Suppressor macrophage (primary cell): Measurements from ENCODE around the gene PPIL4.
"Not testable (repeated sequence)": the region's sequence is repeated elsewhere in the genome, so short reads cannot be mapped to it uniquely, and the experiment has no call there.

Experiments
- DNase-seq, 4 experiments: peaks; one replicate each; pipeline ENCODE4 v3.0.0-alpha.2; 2020 to 2022

PPIL4 gene

DNA sequence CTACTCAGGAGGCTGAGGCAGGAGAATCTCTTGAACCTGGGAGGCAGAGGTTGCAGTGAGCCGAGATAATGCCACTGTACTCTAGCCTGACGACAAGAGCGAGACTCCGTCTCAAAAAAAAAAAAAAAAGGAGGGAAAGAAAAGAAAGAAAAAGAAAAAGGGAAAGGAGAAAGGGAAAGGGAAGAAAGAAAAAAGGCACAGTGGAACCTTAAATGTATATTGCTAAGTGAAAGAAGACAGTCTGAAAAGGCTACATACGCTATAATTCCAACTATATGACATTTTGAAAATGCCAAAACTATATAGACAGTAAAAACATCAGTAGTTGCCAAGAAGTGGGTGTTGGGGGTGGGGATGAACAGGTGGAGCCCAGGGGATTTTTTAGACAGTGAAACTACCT, 16.2 kb downstream of the PPIL4 start:
- no peak for DNase-seq

DNA sequence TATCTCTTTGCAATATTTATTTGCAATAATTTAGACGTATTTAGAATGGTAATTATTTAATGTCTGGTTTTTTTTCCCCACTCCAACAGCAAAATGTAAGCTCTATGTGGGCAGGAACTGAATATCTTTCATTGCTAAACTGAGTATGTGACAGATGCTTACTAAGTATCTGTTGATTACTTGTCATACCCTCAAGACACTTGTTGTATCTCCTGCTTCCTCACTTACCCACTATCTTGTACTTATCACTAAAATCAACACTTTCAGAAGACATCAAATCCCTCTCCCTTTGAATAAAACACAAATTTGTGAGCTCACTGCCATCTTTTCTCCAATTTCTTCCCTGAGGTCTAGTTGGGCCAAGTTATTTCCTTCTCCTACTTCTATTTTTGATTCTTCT, 30.3 kb downstream of the PPIL4 start:
- no peak for DNase-seq

DNA sequence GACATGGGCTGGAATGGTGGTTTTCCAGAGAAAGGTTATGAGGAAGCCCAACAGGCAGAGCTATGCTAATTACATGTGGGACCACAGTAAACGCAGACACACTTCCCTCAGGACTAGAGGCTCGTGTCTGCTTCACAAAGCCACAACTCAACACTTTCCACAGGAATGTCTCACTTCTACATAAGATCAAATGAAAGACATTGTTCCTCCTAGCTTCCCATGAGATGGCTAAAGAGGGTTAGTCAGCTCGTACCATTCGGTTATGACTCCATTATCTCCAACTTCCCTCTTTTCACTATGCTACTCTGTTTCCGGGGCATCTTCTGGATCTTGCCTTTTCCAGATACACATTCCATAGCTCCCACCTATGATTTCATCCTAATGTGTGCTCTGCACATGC, 31.9 kb downstream of the PPIL4 start:
- peak; percentile 71 to 91 (median 79) for DNase-seq

DNA sequence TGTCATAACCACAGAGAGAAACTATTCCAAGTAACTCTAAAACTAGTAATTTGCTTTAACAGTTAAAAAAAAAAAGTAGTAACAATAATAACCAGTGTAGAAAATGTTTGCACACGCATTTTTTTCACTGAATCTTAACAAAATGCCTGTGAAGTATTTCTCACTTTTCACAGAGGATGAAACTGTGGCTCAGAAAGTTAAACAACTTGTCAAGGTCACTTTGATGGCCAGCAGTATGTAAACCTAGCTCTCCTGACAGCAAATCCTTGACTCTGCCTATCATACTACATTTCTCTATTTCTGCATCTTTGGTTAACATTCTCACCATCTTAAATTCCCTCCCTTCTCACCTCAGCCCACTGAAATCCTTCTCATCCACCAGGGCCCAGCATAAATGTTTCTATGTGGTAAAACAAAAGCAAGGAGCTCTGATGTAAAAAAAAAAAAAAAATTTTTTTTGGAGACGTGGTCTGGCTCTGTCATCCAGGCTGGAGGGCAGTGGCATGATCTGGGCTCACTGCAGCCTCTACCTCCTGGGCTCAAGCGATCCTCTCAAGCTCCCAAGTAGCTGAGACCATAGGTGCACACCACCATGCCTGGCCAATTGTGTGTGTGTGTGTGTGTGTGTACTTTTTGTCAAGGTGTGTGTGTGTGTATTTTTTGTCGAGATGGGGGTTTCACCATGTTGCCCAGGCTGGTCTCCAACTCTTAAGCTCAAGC, 34.9 kb downstream of the PPIL4 start:
- no peak for DNase-seq

DNA sequence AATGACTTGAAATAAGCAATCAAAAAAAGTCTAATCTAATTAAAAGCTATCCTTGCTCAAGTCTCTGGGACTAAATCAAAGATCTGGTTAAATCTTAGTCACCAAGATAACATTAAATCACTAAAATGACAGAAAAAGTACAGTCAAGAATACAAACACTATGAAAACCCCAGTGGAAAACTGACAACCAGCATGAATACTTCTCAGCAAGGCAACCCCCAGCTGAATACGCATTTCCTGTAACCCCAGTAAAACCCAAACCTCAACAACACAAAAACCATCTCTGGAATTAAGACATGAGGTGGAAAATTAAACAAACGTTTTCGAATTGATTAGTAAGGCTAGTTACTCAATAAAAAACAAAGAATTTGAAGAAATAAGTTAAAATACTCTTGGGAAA, 37.4 kb downstream of the PPIL4 start:
- DNase-seq: no peak

DNA sequence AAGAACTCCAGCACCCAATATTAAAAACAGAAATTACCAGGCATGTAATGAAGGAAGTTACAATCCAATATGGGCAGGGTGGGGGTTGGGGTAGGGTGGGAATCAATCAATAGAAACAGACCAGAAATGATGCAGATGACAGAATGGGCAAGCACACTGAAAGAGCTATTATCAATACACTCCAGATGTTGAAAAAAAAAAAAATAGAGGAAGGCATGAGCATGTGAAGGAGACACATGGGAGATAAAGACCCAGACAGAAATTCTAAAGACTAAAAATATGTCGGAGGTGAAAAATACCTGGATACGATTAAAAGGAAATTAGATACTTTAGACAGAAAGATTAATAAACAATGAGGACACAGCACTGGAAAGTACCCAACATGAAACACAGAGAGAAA, 42.0 kb downstream of the PPIL4 start:
- no peak for DNase-seq

DNA sequence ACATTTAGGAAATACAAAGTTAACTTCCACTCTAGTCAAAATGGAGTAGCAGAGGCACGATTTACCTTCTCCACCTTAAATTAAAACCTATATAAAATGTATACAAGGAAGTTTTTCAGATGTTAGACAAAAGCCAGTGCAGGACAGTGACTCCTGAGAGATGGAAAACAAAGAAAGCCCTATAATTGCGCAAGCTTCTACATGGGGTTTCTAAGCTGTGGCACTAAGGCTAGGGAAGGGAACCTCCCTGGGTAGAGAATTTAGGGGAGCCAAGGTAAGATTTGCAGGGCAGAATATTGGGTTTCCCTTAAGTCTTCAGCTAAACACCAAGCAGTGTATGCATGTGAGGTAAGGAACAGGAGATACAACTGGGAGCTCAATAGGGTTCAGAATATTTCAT, 42.6 kb downstream of the PPIL4 start:
- DNase-seq: no peak

DNA sequence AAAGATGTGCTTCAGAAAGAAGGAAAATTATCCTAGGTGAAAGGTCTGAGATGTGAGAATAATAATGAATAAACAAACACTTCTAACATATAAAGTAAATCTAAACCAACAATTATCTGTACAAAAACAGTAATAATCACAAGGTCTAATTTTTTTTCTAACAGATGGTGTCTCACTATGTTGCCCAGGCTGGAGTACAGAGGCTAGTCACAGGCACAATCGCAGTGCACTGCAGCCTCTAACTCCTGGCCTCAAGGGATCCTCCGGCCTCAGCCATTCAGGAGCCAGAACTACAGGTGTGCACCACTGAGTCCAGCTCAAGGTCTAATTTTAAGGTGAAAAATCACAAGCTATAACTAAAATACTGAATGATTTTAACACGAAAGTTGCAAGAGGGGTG, 44.1 kb downstream of the PPIL4 start:
- no peak for DNase-seq

DNA sequence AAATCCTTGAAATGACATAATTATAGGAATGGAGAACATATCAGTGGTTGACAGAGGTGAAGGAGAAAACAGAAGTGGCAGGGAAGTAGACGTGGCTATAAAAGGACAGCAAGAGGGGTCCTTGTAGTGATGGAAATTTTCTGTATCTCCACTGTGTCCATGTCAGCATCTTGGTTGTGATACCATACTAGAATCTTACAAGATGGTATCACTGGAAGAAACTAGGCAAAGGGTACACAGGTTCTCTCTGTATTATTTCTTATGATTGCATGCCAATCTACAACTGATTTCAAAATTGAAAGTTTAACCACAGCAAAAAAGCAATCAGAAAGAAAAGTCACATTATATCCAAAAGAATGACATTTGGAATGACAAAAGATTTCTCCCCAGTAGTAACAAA, 44.6 kb downstream of the PPIL4 start:
- DNase-seq: no peak

DNA sequence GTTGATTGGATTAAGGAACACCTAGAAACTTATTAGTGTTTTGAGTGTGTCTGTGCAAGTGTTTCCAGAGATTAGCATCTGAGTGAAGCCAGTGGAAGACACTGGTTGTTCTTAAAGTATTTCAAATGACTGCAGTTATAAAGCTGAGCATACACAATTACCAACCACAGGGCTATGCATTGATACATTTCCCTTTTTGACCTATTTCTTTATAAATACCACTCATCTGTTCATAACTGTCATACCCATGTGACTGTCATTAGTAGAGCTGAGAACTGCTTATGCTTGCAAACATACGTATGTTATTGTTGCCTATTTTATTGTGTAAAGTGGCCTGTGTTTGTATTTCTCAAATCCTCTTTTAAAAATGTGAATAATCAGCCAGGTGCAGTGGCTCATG, 45.7 kb downstream of the PPIL4 start:
- peak; percentile 34 to 88 (median 72) for DNase-seq

DNA sequence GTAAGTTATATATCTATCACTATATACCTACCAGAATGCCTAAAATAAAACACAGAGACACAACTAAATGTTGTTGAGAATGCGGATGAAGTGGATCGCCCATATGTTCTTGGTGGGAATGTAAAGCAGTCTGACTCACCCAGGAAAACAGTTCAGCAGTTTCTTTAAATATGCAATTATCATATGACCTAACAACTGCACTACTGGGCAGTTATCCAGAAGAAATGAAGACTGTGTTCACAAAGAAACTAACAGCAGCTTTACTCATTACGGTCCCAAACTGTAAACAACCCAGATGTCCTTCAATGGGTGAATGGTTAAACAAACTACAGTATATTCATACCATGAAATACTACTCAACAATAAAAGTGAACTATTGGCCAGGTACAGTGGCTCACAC, 46.8 kb downstream of the PPIL4 start:
- peak; percentile 60 to 91 (median 80) for DNase-seq

DNA sequence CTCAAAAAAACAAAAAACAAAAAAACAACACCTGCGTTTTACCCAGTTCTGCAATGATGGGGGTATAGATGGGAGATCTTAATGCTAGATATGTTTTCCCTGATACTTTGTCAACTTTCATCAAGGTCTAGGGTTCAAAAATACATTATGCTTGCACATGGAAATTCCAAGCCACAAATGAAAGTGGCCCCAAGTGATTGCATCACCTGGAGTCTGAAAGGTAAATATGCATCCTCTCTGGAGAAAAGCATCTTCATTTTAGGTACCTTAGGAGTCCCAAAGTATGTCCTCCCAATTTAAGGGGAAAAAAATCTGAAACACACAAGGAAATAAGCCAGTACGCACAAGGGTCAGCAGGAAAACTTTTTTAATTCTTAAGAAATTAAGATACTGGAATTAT, 48.5 kb downstream of the PPIL4 start:
- DNase-seq: no peak

DNA sequence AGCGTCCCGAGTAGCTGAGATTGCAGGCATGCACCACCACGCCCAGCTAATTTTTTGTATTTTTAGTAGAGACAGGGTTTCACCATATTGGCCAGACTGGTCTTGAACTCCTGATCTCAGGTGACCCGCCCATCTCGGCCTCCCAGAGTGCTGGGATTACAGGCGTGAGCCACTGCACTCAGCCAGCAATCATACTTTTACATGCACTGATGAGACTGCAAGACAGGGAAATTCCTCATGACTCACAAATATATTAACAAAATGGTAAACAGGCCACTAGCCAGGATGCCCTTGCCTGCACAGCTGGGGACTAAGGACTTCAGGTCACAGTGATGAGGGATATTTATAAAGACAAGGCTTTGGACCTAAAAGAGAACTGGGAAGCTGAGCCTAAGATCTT, 49.2 kb downstream of the PPIL4 start:
- peak in 1 of 4 experiments; percentile 28 for DNase-seq

DNA sequence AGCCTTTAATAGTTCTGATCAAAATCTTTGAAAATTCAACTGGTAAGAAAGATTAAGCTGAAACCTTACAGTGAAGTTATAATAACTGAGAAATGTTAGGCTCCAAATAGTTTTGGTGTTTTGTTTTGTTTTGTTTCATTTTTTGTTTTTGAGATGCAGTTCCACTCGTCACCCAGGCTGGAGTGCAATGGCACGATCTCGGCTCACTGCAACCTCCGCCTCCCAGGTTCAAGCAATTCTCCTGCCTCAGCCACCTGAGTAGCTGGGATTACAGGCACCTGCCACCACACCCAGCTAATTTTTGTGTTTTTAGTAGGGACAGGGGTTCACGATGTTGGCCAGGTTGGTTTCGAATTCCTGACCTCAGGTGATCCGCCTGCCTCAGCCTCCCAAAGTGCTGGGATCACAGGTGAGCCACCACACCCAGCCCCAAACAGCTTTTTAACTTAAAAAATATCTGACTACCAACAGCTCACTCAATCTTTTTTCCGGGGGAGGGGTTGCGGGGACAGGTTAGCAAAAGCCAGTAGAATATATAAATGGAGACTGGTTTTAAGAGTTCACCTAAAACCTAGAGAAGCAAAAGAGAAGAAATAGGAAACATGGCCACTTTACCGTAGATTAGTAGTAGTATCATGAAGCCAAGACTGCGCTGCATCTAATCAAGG, 50.4 kb downstream of the PPIL4 start:
- DNase-seq: not testable (repeated sequence)

DNA sequence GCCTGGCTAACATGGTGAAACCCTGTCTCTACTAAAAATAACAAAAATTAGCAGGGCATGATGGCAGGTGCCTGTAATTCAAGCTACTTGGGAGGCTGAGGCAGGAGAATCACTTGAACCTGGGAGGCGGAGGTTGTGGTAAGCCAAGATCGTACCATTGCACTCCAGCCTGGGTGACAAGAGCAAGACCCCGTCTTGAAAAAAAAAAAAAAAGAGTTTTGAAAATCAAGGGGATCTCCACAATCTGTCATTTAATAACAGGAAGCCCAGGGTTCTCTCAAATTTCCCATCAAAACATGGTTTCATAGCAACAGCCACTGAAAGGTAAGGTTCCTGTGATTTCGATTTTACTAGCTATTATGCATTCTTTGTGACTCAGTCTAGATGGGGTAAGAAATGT, 51.0 kb downstream of the PPIL4 start:
- DNase-seq: not testable (repeated sequence)

DNA sequence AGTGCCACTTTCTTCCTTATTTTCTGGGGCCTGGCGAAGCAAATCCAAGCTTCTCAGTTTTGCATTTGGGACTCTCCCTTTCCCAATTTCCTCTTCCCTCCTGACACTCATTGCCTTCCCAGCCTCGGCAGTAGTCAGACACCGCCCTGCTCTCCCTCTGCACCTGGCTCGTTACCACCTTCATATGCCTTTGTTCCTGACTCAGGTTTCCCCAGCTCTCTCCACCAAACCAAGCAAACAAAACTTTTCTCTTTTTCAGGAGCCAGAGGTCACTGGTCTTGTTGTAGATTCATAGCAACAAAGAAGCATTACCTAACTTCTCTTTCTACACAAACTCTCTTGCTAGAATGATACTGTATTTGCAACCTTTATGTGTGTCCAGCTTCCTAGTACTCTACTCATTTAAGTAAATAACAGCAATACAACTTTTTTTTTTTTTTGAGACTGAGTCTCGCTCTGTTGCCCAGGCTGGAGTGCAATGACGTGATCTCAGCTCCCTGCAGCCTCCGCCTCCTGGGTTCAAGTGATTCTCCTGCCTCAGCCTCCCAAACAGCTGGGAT, 52.0 kb downstream of the PPIL4 start:
- peak; percentile 21 to 54 (median 51) for DNase-seq

DNA sequence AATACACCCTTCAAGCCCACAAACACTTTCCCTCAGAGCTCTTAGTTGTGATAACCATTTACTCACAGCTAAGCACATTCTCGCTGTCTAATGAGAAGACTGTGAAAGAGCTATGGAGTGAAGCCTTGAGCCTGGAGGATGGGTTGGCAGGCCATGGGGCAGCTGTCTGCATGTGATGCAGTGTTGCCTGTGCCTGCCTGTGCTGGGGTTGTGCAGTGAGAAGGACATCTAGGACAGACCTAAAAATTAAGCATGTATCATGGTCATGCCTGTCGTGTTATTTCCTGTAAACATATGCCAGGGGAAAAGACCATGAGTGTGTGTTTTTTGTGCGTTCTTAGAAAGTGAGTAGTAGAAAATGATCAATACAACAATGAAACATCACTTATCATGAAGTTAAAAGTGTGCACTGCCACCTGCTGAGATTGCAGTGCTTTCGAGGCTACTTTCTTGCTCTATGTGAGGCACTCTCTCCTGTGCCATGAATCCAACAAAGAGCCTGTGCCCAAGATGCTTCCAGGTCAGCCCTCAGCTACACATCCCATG, 53.0 kb downstream of the PPIL4 start:
- DNase-seq: no peak

DNA sequence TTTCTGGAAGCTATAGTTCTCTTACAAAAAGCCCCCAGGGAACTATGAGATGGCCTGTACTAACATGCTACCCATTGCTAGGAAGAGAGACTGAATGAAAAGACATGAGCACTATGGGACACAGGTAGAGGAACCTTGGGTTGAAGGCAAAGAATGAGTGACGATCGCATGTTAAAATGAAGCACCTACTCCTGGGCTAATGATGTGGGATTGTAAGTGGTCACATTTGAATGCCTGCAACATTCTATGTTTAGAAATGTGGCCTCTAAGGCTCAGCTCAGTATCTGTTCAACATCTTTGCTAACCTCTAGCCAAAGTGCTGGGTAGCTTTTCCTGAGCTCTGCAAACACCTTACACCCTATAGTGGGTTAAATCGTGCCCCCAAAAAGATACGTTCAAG, 55.9 kb downstream of the PPIL4 start:
- no peak for DNase-seq

DNA sequence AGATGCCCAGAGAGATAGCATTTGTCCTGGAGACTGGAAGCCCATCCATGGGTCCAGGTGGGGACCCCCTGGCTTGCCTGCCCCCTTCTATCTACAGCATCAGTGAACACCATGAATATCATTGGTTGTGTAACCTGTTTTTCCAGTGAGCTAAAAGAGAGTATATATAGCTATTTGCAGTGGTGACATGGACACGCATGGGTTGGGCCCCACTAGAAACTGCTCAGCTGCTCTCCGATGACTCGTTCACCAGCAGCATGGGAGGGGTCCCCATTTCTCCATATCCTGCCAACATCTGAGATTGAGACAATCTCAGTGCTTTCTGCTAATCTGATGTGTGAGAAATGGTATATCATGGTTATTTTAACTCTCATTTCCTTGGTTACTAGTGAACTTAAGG, 57.0 kb downstream of the PPIL4 start:
- DNase-seq: peak in 2 of 4 experiments; percentile 52 to 70

DNA sequence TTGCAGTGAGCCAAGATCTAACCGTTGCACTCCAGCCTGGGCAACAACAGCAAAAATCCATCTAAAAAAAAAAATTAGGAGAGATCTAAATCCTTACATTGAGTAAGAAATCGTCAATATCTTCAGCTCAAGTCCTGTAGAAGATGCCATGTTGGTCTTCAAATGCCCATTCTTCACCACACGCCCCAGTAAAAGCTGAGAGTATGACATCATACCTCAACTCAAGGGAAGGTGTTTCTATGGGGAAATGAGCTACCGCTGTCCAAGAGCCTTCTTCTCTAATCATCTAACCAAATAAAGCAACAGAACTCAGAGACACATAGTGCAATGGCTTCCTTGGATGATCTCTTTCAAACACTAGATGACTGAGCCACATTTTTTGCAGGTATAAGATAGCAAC, 58.5 kb downstream of the PPIL4 start:
- DNase-seq: peak in 1 of 4 experiments; percentile 23

DNA sequence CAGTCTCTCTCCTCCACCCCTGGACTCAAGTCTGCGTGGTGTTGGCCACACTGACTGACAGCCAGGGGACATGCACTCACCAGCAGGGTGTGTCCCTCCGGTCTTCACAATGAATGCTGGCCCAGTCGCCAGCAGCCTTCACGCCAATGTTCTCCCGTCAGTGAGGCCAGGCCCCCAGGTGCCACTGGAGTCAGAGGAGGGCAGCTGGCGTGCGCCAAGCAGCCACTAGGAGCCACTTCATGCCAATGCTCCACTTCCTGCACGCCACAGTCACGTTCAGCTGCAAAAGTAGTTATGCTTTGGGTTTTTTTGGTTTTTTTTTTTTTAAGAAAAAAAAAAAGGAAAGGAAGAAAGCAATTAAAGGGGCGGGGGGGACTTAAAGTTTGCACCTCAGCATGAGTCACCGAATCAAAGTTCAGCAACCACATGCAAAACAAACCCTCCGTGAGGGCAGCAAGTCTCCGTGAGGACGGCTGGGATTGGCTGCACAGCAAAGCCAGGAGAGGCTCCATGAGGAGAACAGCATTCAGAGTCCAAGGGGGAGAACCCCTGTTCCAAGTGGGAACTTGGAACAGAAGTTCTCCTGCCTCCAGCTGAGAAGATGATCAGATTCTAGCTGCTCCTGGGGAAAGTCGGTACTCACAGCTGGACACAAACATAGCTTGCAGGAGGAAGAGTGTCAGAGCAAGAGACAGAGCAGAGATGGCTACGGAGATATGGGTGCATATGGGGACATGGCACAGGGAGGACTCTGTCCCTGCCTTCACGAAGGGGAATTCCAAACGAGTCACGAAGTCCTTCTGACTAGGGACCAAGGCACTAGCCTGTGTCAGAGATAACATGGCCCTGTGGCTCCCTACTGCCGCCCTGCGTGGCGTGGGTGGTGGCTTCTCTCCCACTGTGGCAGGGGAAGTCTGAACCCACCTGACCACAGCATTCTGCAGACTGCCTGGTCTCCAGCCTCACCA, 60.8 kb downstream of the PPIL4 start, which contains the start of gene ZC3H12D:
Gene ZC3H12D (minus strand): TSS at position 282 of the 968 bp plus-strand sequence. CDS start 10,471 bp downstream, outside the sequence.
- peak; percentile 75 to 86 (median 83) for DNase-seq
